Gastroesophageal sphincter (tissue), 4 donors: ENCODE measurements around the gene DRP2. TPM values are rescaled to one million over a fixed set of nuclear protein-coding genes. Genes with fewer than 3 reads are reported as not detected.

Experiments
- ATAC-seq: fragments of 150-250 bp; one replicate; pipeline ENCODE4 v1.9.1; 2016; ENCODE audit warnings: mild to moderate bottlenecking, moderate library complexity
- H3K27ac ChIP-seq, 4 donors: fragments of 200-600 bp; sonication (generic) in 3 of 4; 1 replicate in 3 of 4; 2 replicates in 1 of 4; pipeline ENCODE4 v1.5.1; 2016 to 2019
- H3K27me3 ChIP-seq: fragments of 200-600 bp; sonication (generic); one replicate; pipeline ENCODE4 v1.5.1; 2019
- H3K36me3 ChIP-seq, 2 donors: fragments of 200-600 bp; sonication (generic); one replicate each; pipeline ENCODE4 v1.5.1; 2019; ENCODE audit warnings: control low read depth in 1 of 2
- H3K4me1 ChIP-seq, 3 donors: fragments of 200-600 bp; sonication (generic); 1 replicate in 2 of 3; 2 replicates in 1 of 3; pipeline ENCODE4 v1.5.1; 2016 to 2019; ENCODE audit warnings: control low read depth in 2 of 3
- H3K4me3 ChIP-seq, 2 donors: fragments of 200-600 bp; sonication (generic); one replicate each; pipeline ENCODE4 v1.5.1; 2019; ENCODE audit warnings: mild to moderate bottlenecking in 1 of 2, moderate library complexity in 1 of 2
- H3K9me3 ChIP-seq, 3 donors: fragments of 200-600 bp; sonication (generic); one replicate each; pipeline ENCODE4 v1.5.1; 2017 to 2019; ENCODE audit warnings: control low read depth in 2 of 3
- CTCF ChIP-seq, 4 experiments: fragments of 200-600 bp in 2 of 4; fragments of 450-650 bp in 2 of 4; sonication (generic) in 1 of 4; IDR thresholded peaks; one replicate each; pipeline ENCODE4 v1.5.1; 2017 to 2019; ENCODE audit warnings: antibody characterized with exemption in 4 of 4, mild to moderate bottlenecking in 2 of 4, moderate library complexity in 2 of 4
- EP300 ChIP-seq: sonication (generic); formaldehyde crosslinking; IDR thresholded peaks from one replicate; pipeline ENCODE4 v1.6.1; 2017; ENCODE audit warnings: antibody characterized with exemption, mild to moderate bottlenecking
- POLR2A ChIP-seq, 2 donors: fragments of 450-650 bp; IDR thresholded peaks; one replicate each; pipeline ENCODE4 v1.6.1; 2017; ENCODE audit warnings: antibody characterized with exemption in 2 of 2, mild to moderate bottlenecking in 2 of 2, moderate library complexity in 1 of 2
- POLR2AphosphoS5 ChIP-seq: sonication (generic); formaldehyde crosslinking; IDR thresholded peaks from one replicate; pipeline ENCODE4 v1.6.1; 2017; ENCODE audit warnings: antibody characterized with exemption
- WGBS, 2 donors: methylation state at CpG; one replicate each; pipeline ENCODE4 v1.1.5; 2018; ENCODE audit warnings: low coverage in 1 of 2; 5-methylcytosine and 5-hydroxymethylcytosine counted together
- total RNA-seq, 4 donors: library from RNA; depleted of rRNA; stranded (reverse); fragments of >200 nt; gene quantifications; one replicate each; pipeline ENCODE4 v1.1.0, GENCODE V29; 2016

Gene DRP2
- total RNA-seq, 4 donors from 2014 or later: 0.20 to 0.54 (median 0.31) TPM

GRCh38 chrX:101237041-101237440 is 17.5 kb downstream of the DRP2 start:
- 56 to 83% methylated on average over 1 of the region's 2 CpGs for WGBS, 2 donors
- H3K9me3 ChIP-seq: no peaks in the 10 kb centered on the region
- no peak overlapping the region for H3K27ac ChIP-seq
- no peak for ATAC-seq
- TF ChIP-seq EP300 (no peak), POLR2A (IDR thresholded peaks at IDR 0.05) (no peak), POLR2AphosphoS5 (no peak), CTCF (IDR thresholded peaks at IDR 0.05) (no peak)
- H3K4me1 ChIP-seq: no peaks in the 10 kb centered on the region
- no peak overlapping the region for H3K4me3 ChIP-seq
- H3K27me3 ChIP-seq: no peaks in the 10 kb centered on the region
- no peaks in the 10 kb centered on the region for H3K36me3 ChIP-seq

GRCh38 chrX:101241531-101241930 is 21.9 kb downstream of the DRP2 start:
- H3K27me3 ChIP-seq: no peaks in the 10 kb centered on the region
- no peaks in the 10 kb centered on the region for H3K36me3 ChIP-seq
- H3K4me1 ChIP-seq: no peaks in the 10 kb centered on the region
- H3K27ac ChIP-seq: no peak overlapping the region
- TF ChIP-seq POLR2A (IDR thresholded peaks at IDR 0.05) (no peak), EP300 (no peak), CTCF (IDR thresholded peaks at IDR 0.05) (no peak), POLR2AphosphoS5 (no peak)
- no peaks in the 10 kb centered on the region for H3K9me3 ChIP-seq
- no peak for ATAC-seq
- 81% methylated on average over 3 of the region's 9 CpGs; no CpG with 5 or more reads in 1 of the 2 donors for WGBS, 2 donors
- no peak overlapping the region for H3K4me3 ChIP-seq

GRCh38 chrX:101252634-101253033 is 33.0 kb downstream of the DRP2 start:
- H3K27ac ChIP-seq: no peak overlapping the region
- no peaks in the 10 kb centered on the region for H3K4me1 ChIP-seq
- no peak overlapping the region for H3K4me3 ChIP-seq
- H3K27me3 ChIP-seq: no peaks in the 10 kb centered on the region
- no peak for TF ChIP-seq POLR2AphosphoS5
- no peak for TF ChIP-seq POLR2A (IDR thresholded peaks at IDR 0.05)
- no peak for TF ChIP-seq EP300
- no peak for TF ChIP-seq CTCF (IDR thresholded peaks at IDR 0.05)
- no peaks in the 10 kb centered on the region for H3K36me3 ChIP-seq
- H3K9me3 ChIP-seq: no peaks in the 10 kb centered on the region
- WGBS, 2 donors: no CpG with 5 or more reads among the region's 2 CpGs
- ATAC-seq: no peak

GRCh38 chrX:101257448-101258258 is 38.1 kb downstream of the DRP2 start:
- no peak for TF ChIP-seq POLR2A (IDR thresholded peaks at IDR 0.05)
- TF ChIP-seq POLR2AphosphoS5: no peak
- no peak for TF ChIP-seq EP300
- TF ChIP-seq CTCF (IDR thresholded peaks at IDR 0.05): no peak
- Histone ChIP-seq H3K27me3 (no peaks in the 10 kb centered on the region), H3K27ac (no peak overlapping the region), H3K4me3 (no peak overlapping the region), H3K4me1 (no peaks in the 10 kb centered on the region), H3K36me3 (no peaks in the 10 kb centered on the region), H3K9me3 (no peaks in the 10 kb centered on the region)
- no peak for ATAC-seq
- 52 to 60% methylated on average over 3 to 4 of the region's 4 CpGs for WGBS, 2 donors

- Histone ChIP-seq H3K4me3 (no peak overlapping the region), H3K27me3 (no peaks in the 10 kb centered on the region), H3K4me1 (no peaks in the 10 kb centered on the region), H3K27ac (no peak overlapping the region), H3K9me3 (no peaks in the 10 kb centered on the region), H3K36me3 (no peaks in the 10 kb centered on the region)
- ATAC-seq: no peak
- 83% methylated on average over 6 of the region's 11 CpGs; no CpG with 5 or more reads in 1 of the 2 donors for WGBS, 2 donors
- TF ChIP-seq POLR2A (IDR thresholded peaks at IDR 0.05): no peak
- TF ChIP-seq CTCF (IDR thresholded peaks at IDR 0.05): no peak
These were observed 38.6 kb downstream of the DRP2 start for GRCh38 chrX:101258259-101258581.
